Measurements from ENCODE around the gene ARHGEF35. TPM values are rescaled to one million over a fixed set of nuclear protein-coding genes. Genes with fewer than 3 reads are reported as not detected.
"Not testable (repeated sequence)": the region's sequence is repeated elsewhere in the genome, so short reads cannot be mapped to it uniquely, and the experiment has no call there.

The ARHGEF35 gene
- total RNA-seq, result 10 to 100 TPM; 16.9 to 23.4 (median 20.9) TPM

- H3K4me3 ChIP-seq (ENCODE audit: low read depth, poor library complexity, severe bottlenecking); intact Hi-C loops (cut with DNase I; ENCODE audit: low total_unique reads); DNase-seq (ENCODE audit: low spot score in 2 of 2): not testable (repeated sequence)
- no CpG with 5 or more reads among the region's 51 CpGs for WGBS, 2 donors
Measured at GRCh38 chr7:144195212-144195872, at the start of gene ARHGEF35. TSS of gene ARHGEF35 (minus strand) at chr7:144195833. CDS start at chr7:144188383, 7,450 bp downstream.

- intact Hi-C loops (cut with DNase I; ENCODE audit: low total_unique reads); DNase-seq (ENCODE audit: low spot score in 2 of 2); H3K4me3 ChIP-seq (ENCODE audit: low read depth, poor library complexity, severe bottlenecking): not testable (repeated sequence)
- no CpG with 5 or more reads among the region's 2 CpGs for WGBS, 2 donors
Measured at GRCh38 chr7:144245372-144245771, 49.7 kb upstream of the ARHGEF35 start.

GRCh38 chr7:144239365-144239764, 43.7 kb upstream of the ARHGEF35 start, which contains the start of gene OR2A42:
TSS of gene OR2A42 (minus strand) at chr7:144239605. CDS start at chr7:144232843, 6,762 bp downstream.
- intact Hi-C loops (cut with DNase I; ENCODE audit: low total_unique reads); DNase-seq (ENCODE audit: low spot score in 2 of 2); H3K4me3 ChIP-seq (ENCODE audit: low read depth, poor library complexity, severe bottlenecking): not testable (repeated sequence)
- 95 to 97% methylated on average over 1 of the region's 2 CpGs for WGBS, 2 donors

GRCh38 chr7:144238530-144239082, 43.0 kb upstream of the ARHGEF35 start:
- intact Hi-C loops (cut with DNase I; ENCODE audit: low total_unique reads); H3K4me3 ChIP-seq (ENCODE audit: low read depth, poor library complexity, severe bottlenecking); DNase-seq (ENCODE audit: low spot score in 2 of 2): not testable (repeated sequence)
- WGBS, 2 donors, result 78 to 86% methylated on average over 2 of the region's 2 CpGs

- H3K4me3 ChIP-seq (ENCODE audit: low read depth, poor library complexity, severe bottlenecking); intact Hi-C loops (cut with DNase I; ENCODE audit: low total_unique reads); DNase-seq (ENCODE audit: low spot score in 2 of 2): not testable (repeated sequence)
- WGBS, 2 donors, result 80 to 83% methylated on average over 1 of the region's 1 CpG
Measured at GRCh38 chr7:144233039-144233438, 37.4 kb upstream of the ARHGEF35 start.

- no CpG with 5 or more reads among the region's 2 CpGs for WGBS, 2 donors
- H3K4me3 ChIP-seq (ENCODE audit: low read depth, poor library complexity, severe bottlenecking); intact Hi-C loops (cut with DNase I; ENCODE audit: low total_unique reads); DNase-seq (ENCODE audit: low spot score in 2 of 2): not testable (repeated sequence)
Measured at GRCh38 chr7:144231027-144231426, 35.4 kb upstream of the ARHGEF35 start.

GRCh38 chr7:144228810-144229209, 33.2 kb upstream of the ARHGEF35 start:
- DNase-seq (ENCODE audit: low spot score in 2 of 2), result peak in 1 of 2 donors; percentile 25
- H3K4me3 ChIP-seq (ENCODE audit: low read depth, poor library complexity, severe bottlenecking); intact Hi-C loops (cut with DNase I; ENCODE audit: low total_unique reads): not testable (repeated sequence)
- WGBS, 2 donors, result 91 to 100% methylated on average over 1 of the region's 3 CpGs

- H3K4me3 ChIP-seq (ENCODE audit: low read depth, poor library complexity, severe bottlenecking); intact Hi-C loops (cut with DNase I; ENCODE audit: low total_unique reads); DNase-seq (ENCODE audit: low spot score in 2 of 2): not testable (repeated sequence)
- 60 to 76% methylated on average over 3 of the region's 4 CpGs for WGBS, 2 donors
Measured at GRCh38 chr7:144226866-144227265, 31.2 kb upstream of the ARHGEF35 start.

GRCh38 chr7:144223675-144224074, 28.0 kb upstream of the ARHGEF35 start:
- intact Hi-C loops (cut with DNase I; ENCODE audit: low total_unique reads); H3K4me3 ChIP-seq (ENCODE audit: low read depth, poor library complexity, severe bottlenecking); DNase-seq (ENCODE audit: low spot score in 2 of 2): not testable (repeated sequence)

GRCh38 chr7:144220531-144220930, 24.9 kb upstream of the ARHGEF35 start:
- intact Hi-C loops (cut with DNase I; ENCODE audit: low total_unique reads); DNase-seq (ENCODE audit: low spot score in 2 of 2); H3K4me3 ChIP-seq (ENCODE audit: low read depth, poor library complexity, severe bottlenecking): not testable (repeated sequence)

- WGBS, 2 donors, result 40% methylated on average over 1 of the region's 4 CpGs; no CpG with 5 or more reads in 1 of the 2 donors
- H3K4me3 ChIP-seq (ENCODE audit: low read depth, poor library complexity, severe bottlenecking); intact Hi-C loops (cut with DNase I; ENCODE audit: low total_unique reads); DNase-seq (ENCODE audit: low spot score in 2 of 2): not testable (repeated sequence)
Measured at GRCh38 chr7:144219149-144219548, 23.5 kb upstream of the ARHGEF35 start.

- DNase-seq (ENCODE audit: low spot score in 2 of 2); H3K4me3 ChIP-seq (ENCODE audit: low read depth, poor library complexity, severe bottlenecking); intact Hi-C loops (cut with DNase I; ENCODE audit: low total_unique reads): not testable (repeated sequence)
- WGBS, 2 donors, result 72 to 86% methylated on average over 1 of the region's 1 CpG
Measured at GRCh38 chr7:144218581-144218980, 22.9 kb upstream of the ARHGEF35 start.

GRCh38 chr7:144217200-144217599, 21.6 kb upstream of the ARHGEF35 start:
- H3K4me3 ChIP-seq (ENCODE audit: low read depth, poor library complexity, severe bottlenecking); DNase-seq (ENCODE audit: low spot score in 2 of 2); intact Hi-C loops (cut with DNase I; ENCODE audit: low total_unique reads): not testable (repeated sequence)

GRCh38 chr7:144205306-144205705, 9.7 kb upstream of the ARHGEF35 start:
- no CpG with 5 or more reads among the region's 5 CpGs for WGBS, 2 donors
- intact Hi-C loops (cut with DNase I; ENCODE audit: low total_unique reads); H3K4me3 ChIP-seq (ENCODE audit: low read depth, poor library complexity, severe bottlenecking); DNase-seq (ENCODE audit: low spot score in 2 of 2): not testable (repeated sequence)

GRCh38 chr7:144203086-144203485, 7.5 kb upstream of the ARHGEF35 start:
- intact Hi-C loops (cut with DNase I; ENCODE audit: low total_unique reads); H3K4me3 ChIP-seq (ENCODE audit: low read depth, poor library complexity, severe bottlenecking); DNase-seq (ENCODE audit: low spot score in 2 of 2): not testable (repeated sequence)
- WGBS, 2 donors, result no CpG with 5 or more reads among the region's 3 CpGs

GRCh38 chr7:144201978-144202377, 6.3 kb upstream of the ARHGEF35 start:
- no CpG with 5 or more reads among the region's 1 CpG for WGBS, 2 donors
- intact Hi-C loops (cut with DNase I; ENCODE audit: low total_unique reads); H3K4me3 ChIP-seq (ENCODE audit: low read depth, poor library complexity, severe bottlenecking); DNase-seq (ENCODE audit: low spot score in 2 of 2): not testable (repeated sequence)
